Measurements from ENCODE around the gene SLC6A12. TPM values are rescaled to one million over a fixed set of nuclear protein-coding genes. Genes with fewer than 3 reads are reported as not detected.

The SLC6A12 gene
- total RNA-seq = 130 TPM
- polyA plus RNA-seq (ENCODE audit: insufficient read depth, low read depth, low replicate concordance) = 45.6 TPM
- long read RNA-seq, donor 1 = 0 reads
- long read RNA-seq, donor 2 = 0 reads
- long read RNA-seq, donor 3 = 0 reads
- long read RNA-seq, donor 4, partial matches to known transcripts = 5 of 6 reads
- long read RNA-seq, donor 4, other reads (novel, unspliced or antisense) = 0 of 6 reads
- long read RNA-seq, donor 5 = 0 reads
- long read RNA-seq, donor 6 = 0 reads
- long read RNA-seq, donor 7, transcript SLC6A12-201 (16 exons, 3,165 nt) = major isoform, 7 of 106 reads
- long read RNA-seq, donor 7, partial matches to known transcripts = 42 of 106 reads
- long read RNA-seq, donor 7, other reads (novel, unspliced or antisense) = 56 of 106 reads
- long read RNA-seq, donor 8 = 0 reads
- long read RNA-seq, donor 9 = 0 reads
- long read RNA-seq, donor 10 = 0 reads

DNA sequence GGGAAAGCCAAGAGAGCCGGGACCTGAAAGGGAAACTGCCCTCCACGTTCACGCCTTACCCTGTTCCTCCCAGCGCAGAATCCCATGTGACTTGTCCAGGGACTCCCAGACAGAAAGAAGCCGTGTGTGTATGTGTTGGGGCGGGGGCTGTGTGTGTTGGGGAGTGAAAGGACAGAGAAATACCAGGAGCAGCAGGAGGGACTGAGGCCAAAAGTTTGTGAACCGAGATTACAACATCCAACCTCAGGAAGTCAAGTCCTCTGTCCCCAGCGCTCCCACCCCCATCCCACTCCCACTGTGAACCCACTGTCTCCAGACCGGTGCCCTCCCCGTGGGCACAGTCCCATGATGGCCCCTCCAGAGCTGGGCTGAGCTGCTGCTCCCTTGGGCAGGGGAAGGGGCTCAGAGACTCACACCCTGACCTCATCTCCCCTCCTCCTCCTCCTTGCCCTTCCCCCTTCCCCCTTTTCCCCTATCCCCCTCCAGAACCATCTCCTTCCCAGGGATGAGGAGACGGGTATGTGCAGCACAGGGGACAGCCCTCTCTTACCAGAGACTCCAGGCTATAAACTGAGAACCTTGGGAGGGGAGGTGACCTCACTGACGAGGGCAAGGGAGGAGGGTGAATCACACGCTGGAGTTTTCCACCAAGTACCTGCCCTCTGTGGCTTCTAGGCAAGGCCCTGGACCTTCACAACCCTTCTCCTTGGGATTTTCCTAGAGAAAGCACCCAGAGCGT lies at the start of gene SLC6A12:
TSS of gene SLC6A12 (minus strand) at position 155 of the 739 bp plus-strand sequence. CDS start 4,171 bp downstream, outside the sequence.
- Histone ChIP-seq H3K9ac (ENCODE audit: low read length in 3 of 3) (peak within 1 kb of the TSS in 1 of 3 donors; percentile 42), H3K4me1 (ENCODE audit: control insufficient read depth in 2 of 3, insufficient read depth in 2 of 3, low read depth in 1 of 3, low read length in 3 of 3) (peaks cover 0 to 54% (median 51%) of the 10 kb centered on the region in 3 donors), H3K27me3 (ENCODE audit: control insufficient read depth, insufficient read depth, low read length) (no peaks in the 10 kb centered on the region), H3K27ac (ENCODE audit: low read depth in 2 of 2, low read length in 2 of 2) (peak within 1 kb of the TSS; percentile 82 to 87), H3K9me3 (ENCODE audit: control insufficient read depth in 2 of 3, insufficient read depth in 1 of 3, low read length in 3 of 3) (no peaks in the 10 kb centered on the region), H3K4me3 (ENCODE audit: low read length in 3 of 3) (peak within 1 kb of the TSS; percentile 8 to 41 (median 18)), H3K36me3 (ENCODE audit: control insufficient read depth in 2 of 3, insufficient read depth in 3 of 3, low read length in 3 of 3) (peaks cover 0 to 5% (median 4%) of the 10 kb centered on the region in 3 donors)
- FAIRE-seq (no peak), DNase-seq (peak in 2 of 5 donors; percentile 45 to 77)
- intact Hi-C loops (cut with DNase I) = no loop called here
- TF ChIP-seq CTCF (IDR thresholded peaks at IDR 0.05; ENCODE audit: borderline replicate concordance, extremely low read depth, insufficient read depth) = no peak

GRCh38 chr12:263574-263973 lies 49.6 kb upstream of the SLC6A12 start:
- Histone ChIP-seq H3K36me3 (ENCODE audit: control insufficient read depth in 2 of 3, insufficient read depth in 3 of 3, low read length in 3 of 3) (no peaks in the 10 kb centered on the region), H3K9me3 (ENCODE audit: control insufficient read depth in 2 of 3, insufficient read depth in 1 of 3, low read length in 3 of 3) (no peaks in the 10 kb centered on the region), H3K27ac (ENCODE audit: low read depth in 2 of 2, low read length in 2 of 2) (no peak overlapping the region), H3K4me3 (ENCODE audit: low read length in 3 of 3) (no peak overlapping the region), H3K4me1 (ENCODE audit: control insufficient read depth in 2 of 3, insufficient read depth in 2 of 3, low read depth in 1 of 3, low read length in 3 of 3) (no peaks in the 10 kb centered on the region), H3K9ac (ENCODE audit: low read length in 3 of 3) (no peak overlapping the region), H3K27me3 (ENCODE audit: control insufficient read depth, insufficient read depth, low read length) (no peaks in the 10 kb centered on the region)
- no peak for FAIRE-seq
- intact Hi-C loops (cut with DNase I) = no loop called here
- no peak for TF ChIP-seq CTCF (IDR thresholded peaks at IDR 0.05; ENCODE audit: borderline replicate concordance, extremely low read depth, insufficient read depth)
- peak in 3 of 5 donors; percentile 26 to 42 (median 41) for DNase-seq

DNA sequence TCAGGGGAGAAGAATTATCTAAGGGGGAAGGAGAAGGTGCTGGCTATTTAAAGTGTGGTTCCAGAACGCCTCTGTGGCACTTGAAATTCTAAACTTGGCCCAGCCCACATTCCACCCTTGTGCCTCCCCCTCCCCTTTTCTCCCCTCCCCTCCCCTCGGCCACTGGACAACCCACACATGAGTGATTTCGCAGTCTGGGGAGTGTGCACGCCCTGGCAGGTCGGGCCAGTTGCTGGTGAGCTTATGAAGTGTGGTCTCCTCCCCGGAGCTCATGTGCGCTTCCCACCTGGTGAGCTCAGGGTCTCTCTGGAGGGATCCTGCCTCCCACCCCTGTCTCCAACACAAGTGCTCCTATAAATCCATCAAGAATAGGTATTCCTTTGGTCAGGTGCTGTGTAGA lies 48.9 kb upstream of the SLC6A12 start, which contains the start of gene SLC6A13:
TSS of gene SLC6A13 (minus strand) at position 20 of the 400 bp plus-strand sequence. CDS start 2,784 bp downstream, outside the sequence.
- no peak for TF ChIP-seq CTCF (IDR thresholded peaks at IDR 0.05; ENCODE audit: borderline replicate concordance, extremely low read depth, insufficient read depth)
- Histone ChIP-seq H3K27ac (ENCODE audit: low read depth in 2 of 2, low read length in 2 of 2) (peak within 1 kb of the TSS; percentile 35 to 59), H3K9ac (ENCODE audit: low read length in 3 of 3) (peak within 1 kb of the TSS; percentile 5 to 43 (median 10)), H3K9me3 (ENCODE audit: control insufficient read depth in 2 of 3, insufficient read depth in 1 of 3, low read length in 3 of 3) (no peaks in the 10 kb centered on the region), H3K36me3 (ENCODE audit: control insufficient read depth in 2 of 3, insufficient read depth in 3 of 3, low read length in 3 of 3) (no peaks in the 10 kb centered on the region), H3K4me1 (ENCODE audit: control insufficient read depth in 2 of 3, insufficient read depth in 2 of 3, low read depth in 1 of 3, low read length in 3 of 3) (peaks cover 0 to 3% (median 0%) of the 10 kb centered on the region in 3 donors), H3K27me3 (ENCODE audit: control insufficient read depth, insufficient read depth, low read length) (no peaks in the 10 kb centered on the region), H3K4me3 (ENCODE audit: low read length in 3 of 3) (peak within 1 kb of the TSS; percentile 53 to 73 (median 71))
- DNase-seq (peak; percentile 85 to 94 (median 93)), FAIRE-seq (no peak)
- intact Hi-C loops (cut with DNase I) = no loop called here
